Fibroblast of pulmonary artery (primary cell): ENCODE measurements around the gene TNFRSF8.
"Not testable (repeated sequence)": the region's sequence is repeated elsewhere in the genome, so short reads cannot be mapped to it uniquely, and the experiment has no call there.

Experiments
- DNase-seq: peaks from one replicate; pipeline ENCODE4 v3.0.0-alpha.2; 2010; ENCODE audit warnings: low read depth
- H3K4me3 ChIP-seq: replicated peaks from 2 replicates; pipeline ENCODE4 v1.5.1; 2011; ENCODE audit warnings: low read depth, mild to moderate bottlenecking, control low read depth, low read length, moderate library complexity
- CTCF ChIP-seq: IDR thresholded peaks from 2 replicates; pipeline ENCODE4 v1.5.1; 2011; ENCODE audit warnings: mild to moderate bottlenecking, control low read depth, low read length, inconsistent platforms; ENCODE audit errors: missing control alignments

Gene TNFRSF8

GRCh38 chr1:12037486-12038355 is 25.4 kb upstream of the TNFRSF8 start:
- TF ChIP-seq CTCF = no peak
- H3K4me3 ChIP-seq = no peak overlapping the region
- no peak for DNase-seq

- no peak overlapping the region for H3K4me3 ChIP-seq
- TF ChIP-seq CTCF = no peak
- DNase-seq = no peak
Measured at GRCh38 chr1:12038356-12039163, 24.5 kb upstream of the TNFRSF8 start.

DNA sequence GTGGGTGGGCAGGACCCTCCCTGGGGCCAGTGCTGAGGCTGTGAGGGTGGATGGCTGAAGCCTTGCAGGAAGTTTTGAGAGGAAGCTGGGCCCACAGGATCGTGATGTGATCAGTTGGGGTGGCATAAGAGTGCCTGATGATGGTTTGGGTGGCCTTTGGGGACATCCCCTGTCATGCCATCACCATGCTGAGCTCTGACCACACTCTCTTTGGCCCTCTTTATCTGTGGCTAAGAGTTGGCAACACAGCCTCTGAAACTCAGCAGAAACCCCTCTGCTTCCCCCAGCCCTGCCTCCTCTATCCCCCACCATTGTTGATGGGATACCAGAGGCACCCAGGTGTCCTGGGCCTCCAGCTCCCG is 24.0 kb upstream of the TNFRSF8 start:
- H3K4me3 ChIP-seq = no peak overlapping the region
- no peak for DNase-seq
- TF ChIP-seq CTCF = no peak

DNA sequence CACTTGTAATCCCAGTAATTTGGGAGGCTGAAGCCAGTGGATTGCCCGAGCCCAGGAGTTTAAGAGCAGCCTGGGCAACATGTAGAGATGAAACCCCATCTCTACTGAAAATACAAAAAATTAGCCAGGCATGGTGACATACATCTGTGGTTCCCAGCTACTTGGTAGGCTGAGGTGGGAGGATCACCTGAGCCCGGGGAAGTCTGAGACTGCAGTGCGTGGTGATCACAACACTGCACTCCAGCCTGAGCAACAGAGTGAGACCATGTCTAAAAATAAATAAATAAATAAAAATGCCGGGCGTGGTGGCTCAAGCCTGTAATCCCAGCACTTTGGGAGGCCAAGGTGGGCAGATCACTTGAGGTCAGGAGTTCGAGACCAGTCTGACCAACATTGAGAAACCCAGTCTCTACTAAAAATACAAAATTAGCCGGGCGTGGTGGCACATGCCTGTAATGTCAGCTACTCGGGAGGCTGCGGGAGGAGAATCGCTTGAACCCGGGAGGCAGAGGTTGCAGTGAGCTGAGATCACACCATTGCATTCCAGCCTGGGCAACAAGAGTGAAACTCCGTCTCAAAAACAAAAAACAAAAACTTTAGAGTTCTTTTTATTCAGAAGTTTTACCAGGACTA is 23.2 kb upstream of the TNFRSF8 start:
- DNase-seq, H3K4me3 ChIP-seq: not testable (repeated sequence)

GRCh38 chr1:12040457-12041051 is 22.5 kb upstream of the TNFRSF8 start:
- DNase-seq = peak; percentile 87
- H3K4me3 ChIP-seq = no peak overlapping the region
- TF ChIP-seq CTCF = no peak

DNA sequence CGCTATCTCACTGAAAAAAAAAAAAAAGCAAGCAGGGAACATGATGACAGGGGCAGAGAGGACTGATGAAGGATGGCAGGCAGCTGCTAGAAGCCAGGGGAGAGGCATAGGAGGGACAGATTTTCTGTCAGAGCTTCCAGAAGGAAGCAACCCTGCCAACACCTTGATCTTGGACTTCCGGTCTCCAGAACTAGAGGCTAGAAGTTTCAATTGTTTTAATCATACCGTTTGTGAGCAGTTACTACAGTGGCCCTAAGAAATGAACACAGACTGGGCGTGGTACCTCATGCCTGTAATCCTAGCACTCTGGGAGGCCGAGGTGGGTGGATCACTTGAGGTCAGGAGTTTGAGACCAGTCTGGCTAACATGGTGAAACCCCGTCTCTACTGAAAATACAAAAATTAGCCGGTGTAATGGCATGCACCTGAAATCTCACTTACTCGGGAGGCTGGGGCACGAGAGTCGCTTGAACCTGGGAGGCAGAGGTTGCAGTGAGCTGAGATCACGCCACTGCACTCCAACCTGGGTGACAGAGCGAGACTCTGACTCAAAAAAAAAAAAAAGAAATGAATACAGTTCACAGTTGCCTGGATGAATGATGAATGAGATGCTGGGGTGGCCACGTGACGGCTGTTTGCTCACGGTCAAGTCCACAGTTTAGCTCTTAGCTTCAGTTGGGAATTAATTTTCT is 18.8 kb upstream of the TNFRSF8 start:
- not testable (repeated sequence) for DNase-seq, H3K4me3 ChIP-seq

- H3K4me3 ChIP-seq = no peak overlapping the region
- no peak for DNase-seq
- TF ChIP-seq CTCF = no peak
Measured at GRCh38 chr1:12046749-12047119, 16.4 kb upstream of the TNFRSF8 start.
